A673 (cell line): ENCODE measurements around the gene ARHGEF40. TPM values are rescaled to one million over a fixed set of nuclear protein-coding genes. Genes with fewer than 3 reads are reported as not detected.

Experiments used
- BruUV-seq: library from RNA; stranded (reverse); fragments of 400-500 nt; replicated peaks from 2 replicates; lab custom pipeline; 2021; lab: Mats Ljungman, UMichigan
- CTCF ChIA-PET: fragments of 300-600 bp; sonication (Branson Sonifier 250); formaldehyde crosslinking; loops from one replicate; lab custom pipeline; 2022; ENCODE audit warnings: antibody characterized with exemption; lab: Charles Lee
- POLR2A ChIA-PET: fragments of 300-600 bp; sonication (Branson Sonifier 250); formaldehyde crosslinking; loops from one replicate; lab custom pipeline; 2022; ENCODE audit warnings: antibody characterized with exemption; ENCODE audit not compliant: low non-redundant PET; lab: Charles Lee
- DNase-seq: peaks from one replicate; pipeline ENCODE4 v3.0.0-alpha.2; 2015; ENCODE audit warnings: low spot score
- H3K27ac ChIP-seq: fragments of 200-600 bp; sonication (generic); 2 replicates; pipeline ENCODE4 v1.5.1; 2016; ENCODE audit warnings: mixed run types, low read depth, mild to moderate bottlenecking, mixed read lengths, antibody characterized with exemption, low read length; ENCODE audit not compliant: poor library complexity, severe bottlenecking
- H3K27me3 ChIP-seq: fragments of 200-600 bp; sonication (generic); replicated peaks from 2 replicates; pipeline ENCODE4 v1.6.1; 2017; ENCODE audit warnings: mixed run types, low read depth, mild to moderate bottlenecking, mixed read lengths, antibody characterized with exemption, low read length; ENCODE audit not compliant: insufficient read depth, poor library complexity
- H3K36me3 ChIP-seq: fragments of 200-600 bp; sonication (generic); 2 replicates; pipeline ENCODE4 v1.6.1; 2016; ENCODE audit warnings: mixed run types, mild to moderate bottlenecking, mixed read lengths, antibody characterized with exemption, low read length; ENCODE audit not compliant: insufficient read depth, poor library complexity, severe bottlenecking
- H3K4me1 ChIP-seq: fragments of 200-600 bp; sonication (generic); 2 replicates; pipeline ENCODE4 v1.6.1; 2017; ENCODE audit warnings: mixed run types, mild to moderate bottlenecking, mixed read lengths, antibody characterized with exemption, low read length; ENCODE audit not compliant: insufficient read depth, poor library complexity, severe bottlenecking
- H3K4me3 ChIP-seq: fragments of 200-600 bp; sonication (generic); 2 replicates; pipeline ENCODE4 v1.5.1; 2016; ENCODE audit warnings: low read depth, mixed run types, mild to moderate bottlenecking, mixed read lengths, low read length; ENCODE audit not compliant: poor library complexity, severe bottlenecking
- H3K9me3 ChIP-seq: fragments of 200-600 bp; sonication (generic); 2 replicates; pipeline ENCODE4 v1.6.1; 2016; ENCODE audit warnings: mixed run types, low read depth, mild to moderate bottlenecking, mixed read lengths, antibody characterized with exemption, low read length; ENCODE audit not compliant: poor library complexity, severe bottlenecking
- CTCF ChIP-seq: fragments of 300-800, 200-600 bp; sonication (generic); conservative IDR thresholded peaks from 2 replicates; pipeline ENCODE4 v1.5.1; 2017; ENCODE audit warnings: low read depth, mild to moderate bottlenecking, antibody characterized with exemption, low read length, moderate library complexity, mixed read lengths
- EZH2 ChIP-seq: fragments of 200-600 bp; sonication (generic); IDR thresholded peaks from 2 replicates; pipeline ENCODE4 v1.6.1; 2017; ENCODE audit warnings: borderline replicate concordance, low read depth, mild to moderate bottlenecking, mixed read lengths, antibody characterized with exemption, low read length; ENCODE audit not compliant: poor library complexity, severe bottlenecking
- intact Hi-C: fragments of 100-400 bp; cut with micrococcal nuclease; formaldehyde crosslinking; loops from one replicate; pipeline ENCODE4 v1.10.0; 2022; ENCODE audit not compliant: unreplicated experiment
- total RNA-seq: library from RNA; stranded (reverse); gene quantifications from 2 replicates; pipeline ENCODE4 v1.2.3, GENCODE V29; 2021

ARHGEF40 gene
- total RNA-seq, 1 experiment from 2014 or later: 89.6 TPM

GRCh38 chr14:21072781-21073339 is 2.8 kb downstream of the ARHGEF40 start:
- CTCF ChIA-PET: interaction anchor here (1.3 to 2.5 kb wide), 3 partner anchors 20 to 58 kb away, joined by 17 to 29 read pairs (median 23); no protein-coding TSS in a partner anchor
- no peaks in the 10 kb centered on the region for H3K27me3 ChIP-seq
- H3K4me3 ChIP-seq: no peak overlapping the region
- intact Hi-C loops: no loop called here
- TF ChIP-seq CTCF: no peak
- TF ChIP-seq EZH2: no peak
- peaks cover 48% of the 10 kb centered on the region for H3K36me3 ChIP-seq
- no peaks in the 10 kb centered on the region for H3K9me3 ChIP-seq
- BruUV-seq: no TSS peak
- POLR2A ChIA-PET: interaction anchor here (1.6 kb wide), 1 partner anchor 21 kb away, joined by 15 read pairs; no protein-coding TSS in a partner anchor
- peaks cover 27% of the 10 kb centered on the region for H3K4me1 ChIP-seq
- DNase-seq: no peak
- H3K27ac ChIP-seq: peak overlapping the region; percentile 90

- POLR2A ChIA-PET: no interaction called here
- CTCF ChIA-PET: no interaction called here
- intact Hi-C loops: no loop called here
- no peak for TF ChIP-seq CTCF
- no peak for TF ChIP-seq EZH2
- BruUV-seq: no TSS peak
- Histone ChIP-seq H3K4me3 (no peak overlapping the region), H3K27ac (no peak overlapping the region), H3K36me3 (peaks cover 57% of the 10 kb centered on the region), H3K27me3 (no peaks in the 10 kb centered on the region), H3K4me1 (peaks cover 22% of the 10 kb centered on the region), H3K9me3 (no peaks in the 10 kb centered on the region)
- no peak for DNase-seq
Observed at GRCh38 chr14:21073921-21074320, 3.8 kb downstream of the ARHGEF40 start.

DNA sequence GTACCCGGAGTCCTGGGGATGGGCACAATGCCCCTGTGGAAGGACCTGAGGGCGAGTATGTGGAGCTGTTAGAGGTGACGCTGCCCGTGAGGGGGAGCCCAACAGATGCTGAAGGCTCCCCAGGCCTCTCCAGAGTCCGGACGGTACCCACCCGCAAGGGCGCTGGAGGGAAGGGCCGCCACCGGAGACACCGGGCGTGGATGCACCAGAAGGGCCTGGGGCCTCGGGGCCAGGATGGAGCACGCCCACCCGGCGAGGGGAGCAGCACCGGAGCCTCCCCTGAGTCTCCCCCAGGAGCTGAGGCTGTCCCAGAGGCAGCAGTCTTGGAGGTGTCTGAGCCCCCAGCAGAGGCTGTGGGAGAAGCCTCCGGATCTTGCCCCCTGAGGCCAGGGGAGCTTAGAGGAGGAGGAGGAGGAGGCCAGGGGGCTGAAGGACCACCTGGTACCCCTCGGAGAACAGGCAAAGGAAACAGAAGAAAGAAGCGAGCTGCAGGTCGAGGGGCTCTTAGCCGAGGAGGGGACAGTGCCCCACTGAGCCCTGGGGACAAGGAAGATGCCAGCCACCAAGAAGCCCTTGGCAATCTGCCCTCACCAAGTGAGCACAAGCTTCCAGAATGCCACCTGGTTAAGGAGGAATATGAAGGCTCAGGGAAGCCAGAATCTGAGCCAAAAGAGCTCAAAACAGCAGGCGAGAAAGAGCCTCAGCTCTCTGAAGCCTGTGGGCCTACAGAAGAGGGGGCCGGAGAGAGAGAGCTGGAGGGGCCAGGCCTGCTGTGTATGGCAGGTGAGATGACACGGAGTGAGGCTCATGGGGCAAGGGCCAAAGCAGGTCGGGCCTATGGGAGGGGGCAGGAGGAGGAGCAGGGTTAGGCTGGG is 4.5 kb downstream of the ARHGEF40 start:
- H3K36me3 ChIP-seq: peaks cover 63% of the 10 kb centered on the region
- H3K4me1 ChIP-seq: peaks cover 15% of the 10 kb centered on the region
- H3K27me3 ChIP-seq: no peaks in the 10 kb centered on the region
- DNase-seq: no peak
- ChIA-PET CTCF (interaction anchor here (1.1 kb wide), 1 partner anchor 19 kb away, joined by 5 read pairs; no protein-coding TSS in a partner anchor), POLR2A (no interaction called here)
- H3K9me3 ChIP-seq: no peaks in the 10 kb centered on the region
- BruUV-seq: no TSS peak
- intact Hi-C loops: no loop called here
- H3K4me3 ChIP-seq: no peak overlapping the region
- TF ChIP-seq CTCF: no peak
- TF ChIP-seq EZH2: no peak
- H3K27ac ChIP-seq: no peak overlapping the region
